Glutamatergic neuron (in vitro differentiated cells): ENCODE data around the gene TPST1. TPM values are rescaled to one million over a fixed set of nuclear protein-coding genes. Genes with fewer than 3 reads are reported as not detected.

Source experiments
- DNase-seq: peaks from one replicate; pipeline ENCODE4 v3.0.0; 2022
- H3K27ac Mint-ChIP-seq: one replicate; pipeline ENCODE4 v1.8.0; 2020; ENCODE audit warnings: mild to moderate bottlenecking, mixed read lengths, inconsistent platforms; ENCODE audit not compliant: unreplicated experiment
- H3K27me3 Mint-ChIP-seq: one replicate; pipeline ENCODE4 v1.8.0; 2020; ENCODE audit warnings: mild to moderate bottlenecking, moderate library complexity, mixed read lengths, inconsistent platforms; ENCODE audit not compliant: unreplicated experiment
- H3K36me3 Mint-ChIP-seq: one replicate; pipeline ENCODE4 v1.8.0; 2020; ENCODE audit warnings: mild to moderate bottlenecking, mixed read lengths, inconsistent platforms; ENCODE audit not compliant: unreplicated experiment
- H3K4me1 Mint-ChIP-seq: one replicate; pipeline ENCODE4 v1.8.0; 2020; ENCODE audit warnings: mild to moderate bottlenecking, low read depth, mixed read lengths, inconsistent platforms; ENCODE audit not compliant: unreplicated experiment
- H3K4me3 Mint-ChIP-seq: one replicate; pipeline ENCODE4 v1.8.0; 2020; ENCODE audit warnings: mild to moderate bottlenecking, mixed read lengths, inconsistent platforms; ENCODE audit not compliant: unreplicated experiment
- H3K9me3 Mint-ChIP-seq: one replicate; pipeline ENCODE4 v1.8.0; 2020; ENCODE audit warnings: mild to moderate bottlenecking, moderate library complexity, mixed read lengths, inconsistent platforms; ENCODE audit not compliant: unreplicated experiment
- total RNA-seq: library from RNA; stranded (reverse); fragmentation: NEBNext Ultra II Directional; extraction: Animal tissue kit (Norgen Biotek cat#: 25700); gene quantifications from one replicate; pipeline ENCODE4 v1.2.1, GENCODE V29; 2021; ENCODE audit not compliant: unreplicated experiment
- TF ChIP-seq, protein P1 (sequence below): fragments of 200-600 bp; sonication (generic); IDR thresholded peaks from one replicate; pipeline ENCODE4 v1.5.0; 2021; ENCODE audit not compliant: partially characterized antibody, unreplicated experiment

The TPST1 gene
- total RNA-seq, 1 donor from 2014 or later, result 41.4 TPM

GRCh38 chr7:66355756-66356155 lies 150.6 kb downstream of the TPST1 start:
- peaks cover 3% of the 10 kb centered on the region for H3K9me3 Mint-ChIP-seq
- peaks cover 23% of the 10 kb centered on the region for H3K4me1 Mint-ChIP-seq
- no peak for DNase-seq
- no peaks in the 10 kb centered on the region for H3K36me3 Mint-ChIP-seq
- no peak overlapping the region for H3K4me3 Mint-ChIP-seq
- H3K27ac Mint-ChIP-seq, result no peak overlapping the region
- TF ChIP-seq, protein P1, sequence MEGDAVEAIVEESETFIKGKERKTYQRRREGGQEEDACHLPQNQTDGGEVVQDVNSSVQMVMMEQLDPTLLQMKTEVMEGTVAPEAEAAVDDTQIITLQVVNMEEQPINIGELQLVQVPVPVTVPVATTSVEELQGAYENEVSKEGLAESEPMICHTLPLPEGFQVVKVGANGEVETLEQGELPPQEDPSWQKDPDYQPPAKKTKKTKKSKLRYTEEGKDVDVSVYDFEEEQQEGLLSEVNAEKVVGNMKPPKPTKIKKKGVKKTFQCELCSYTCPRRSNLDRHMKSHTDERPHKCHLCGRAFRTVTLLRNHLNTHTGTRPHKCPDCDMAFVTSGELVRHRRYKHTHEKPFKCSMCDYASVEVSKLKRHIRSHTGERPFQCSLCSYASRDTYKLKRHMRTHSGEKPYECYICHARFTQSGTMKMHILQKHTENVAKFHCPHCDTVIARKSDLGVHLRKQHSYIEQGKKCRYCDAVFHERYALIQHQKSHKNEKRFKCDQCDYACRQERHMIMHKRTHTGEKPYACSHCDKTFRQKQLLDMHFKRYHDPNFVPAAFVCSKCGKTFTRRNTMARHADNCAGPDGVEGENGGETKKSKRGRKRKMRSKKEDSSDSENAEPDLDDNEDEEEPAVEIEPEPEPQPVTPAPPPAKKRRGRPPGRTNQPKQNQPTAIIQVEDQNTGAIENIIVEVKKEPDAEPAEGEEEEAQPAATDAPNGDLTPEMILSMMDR, result no peak
- H3K27me3 Mint-ChIP-seq, result peaks cover 2% of the 10 kb centered on the region

- Mint-ChIP-seq H3K36me3 (no peaks in the 10 kb centered on the region), H3K4me1 (peaks cover 20% of the 10 kb centered on the region), H3K27me3 (peaks cover 2% of the 10 kb centered on the region), H3K9me3 (peaks cover 4% of the 10 kb centered on the region), H3K4me3 (no peak overlapping the region), H3K27ac (peak overlapping the region; percentile 64)
- DNase-seq, result no peak
- TF ChIP-seq, protein P1, result no peak
These were observed 151.2 kb downstream of the TPST1 start for GRCh38 chr7:66356277-66356721.

DNA sequence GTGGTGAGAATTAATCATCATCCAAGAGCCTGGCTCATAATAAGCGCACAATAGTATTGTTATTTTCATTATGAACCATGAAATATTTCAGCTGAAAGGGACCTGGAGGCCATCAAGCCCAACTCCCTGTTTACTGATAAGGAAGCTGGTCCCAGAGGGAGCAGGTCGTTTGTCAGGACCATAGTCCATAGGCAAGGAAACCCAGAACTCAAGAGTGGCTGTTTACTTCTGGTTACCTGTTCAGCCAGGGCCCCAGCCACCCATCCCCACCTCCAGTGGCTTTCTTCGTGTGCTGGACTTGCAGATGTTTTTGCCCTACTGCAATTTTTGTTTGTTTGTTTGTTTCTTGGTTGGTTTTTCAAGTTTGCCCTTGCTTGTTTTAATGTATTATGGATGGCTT lies 152.0 kb downstream of the TPST1 start:
- DNase-seq, result no peak
- H3K4me3 Mint-ChIP-seq, result no peak overlapping the region
- TF ChIP-seq, protein P1, result no peak
- H3K4me1 Mint-ChIP-seq, result peaks cover 20% of the 10 kb centered on the region
- H3K27me3 Mint-ChIP-seq, result peaks cover 2% of the 10 kb centered on the region
- H3K27ac Mint-ChIP-seq, result peak overlapping the region; percentile 59
- peaks cover 6% of the 10 kb centered on the region for H3K9me3 Mint-ChIP-seq
- H3K36me3 Mint-ChIP-seq, result no peaks in the 10 kb centered on the region

- TF ChIP-seq, protein P1, result no peak
- peak; percentile 35 for DNase-seq
- H3K9me3 Mint-ChIP-seq, result peaks cover 6% of the 10 kb centered on the region
- H3K4me3 Mint-ChIP-seq, result peak overlapping the region; percentile 42
- H3K4me1 Mint-ChIP-seq, result peaks cover 20% of the 10 kb centered on the region
- peaks cover 5% of the 10 kb centered on the region for H3K36me3 Mint-ChIP-seq
- peaks cover 2% of the 10 kb centered on the region for H3K27me3 Mint-ChIP-seq
- peak overlapping the region; percentile 95 for H3K27ac Mint-ChIP-seq
These were observed 154.6 kb downstream of the TPST1 start for GRCh38 chr7:66359656-66360211.

GRCh38 chr7:66362136-66362535 lies 157.0 kb downstream of the TPST1 start:
- Mint-ChIP-seq H3K4me1 (peaks cover 20% of the 10 kb centered on the region), H3K27me3 (peaks cover 3% of the 10 kb centered on the region), H3K36me3 (peaks cover 5% of the 10 kb centered on the region), H3K4me3 (no peak overlapping the region), H3K27ac (no peak overlapping the region), H3K9me3 (peaks cover 6% of the 10 kb centered on the region)
- no peak for DNase-seq
- TF ChIP-seq, protein P1, result no peak
